ENCODE data around the gene PIH1D1.

The PIH1D1 gene

DNA sequence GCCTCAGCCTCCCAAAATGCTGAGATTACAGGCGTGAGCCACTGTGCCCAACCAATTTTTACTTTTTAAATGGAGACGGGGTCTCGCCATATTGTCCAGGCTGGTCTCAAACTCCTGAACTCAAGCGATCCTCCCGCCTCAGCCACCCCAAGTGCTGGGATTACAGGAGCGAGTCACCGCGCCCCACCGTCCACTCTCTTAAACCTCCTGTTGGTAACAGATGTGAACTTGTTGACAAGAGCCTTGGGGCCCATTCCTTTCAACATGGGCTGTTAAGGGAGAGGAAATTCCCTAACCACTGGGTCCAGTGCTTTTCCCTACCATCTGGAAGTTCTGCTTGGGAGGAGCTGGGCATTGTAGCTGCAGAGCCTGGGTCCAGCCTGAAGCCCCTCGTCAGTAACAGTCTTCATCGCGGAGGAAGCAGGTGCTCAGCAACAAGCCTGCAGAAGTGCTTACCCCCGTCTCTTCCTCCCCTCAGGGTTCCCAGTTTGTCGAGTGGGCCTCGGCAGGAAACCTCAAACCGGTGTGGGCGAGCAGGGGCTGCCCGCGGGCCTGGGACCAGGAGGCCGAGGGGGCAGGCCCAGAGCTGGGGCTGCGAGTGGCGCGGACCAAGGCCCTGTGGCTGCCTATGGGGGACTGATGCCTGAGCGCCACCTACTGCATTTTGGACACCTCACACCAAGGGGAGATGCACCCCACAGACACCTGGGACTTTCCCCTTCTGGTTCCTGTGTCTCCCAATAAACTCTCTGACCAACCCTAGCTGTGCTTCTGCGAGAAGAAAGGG is 18.4 kb upstream of the PIH1D1 start:
- POLR2A ChIA-PET: interaction anchor here (1.2 to 1.3 kb wide), 3 partner anchors 17 to 26 kb away, joined by 3 to 11 read pairs (median 4); partner anchors contain the start of genes ALDH16A1 and RPS11
- H3K36me3 ChIP-seq (ENCODE audit: control insufficient read depth in 2 of 2, insufficient read depth in 1 of 2, low read length in 2 of 2): peaks cover 6 to 9% of the 10 kb centered on the region in 2 experiments; a peak in 2 of 3 replicates
- CTCF ChIA-PET: interaction anchor here (0.6 to 1.5 kb wide), 7 partner anchors 10 to 94 kb away, joined by 3 to 6 read pairs (median 4); partner anchors contain the start of gene ALDH16A1
- 0 out of 2 replicates have a peak, but pooled peaks cover 5% of the 10 kb centered on the region for H3K4me1 ChIP-seq (ENCODE audit: control insufficient read depth, insufficient read depth, low read length)
- H3K4me3 ChIP-seq (ENCODE audit: low read depth, low read length): no peak overlapping the region
- no peaks in the 10 kb centered on the region for H3K9me3 ChIP-seq (ENCODE audit: control insufficient read depth, insufficient read depth, low read depth, low read length)
- TF ChIP-seq, protein P1, sequence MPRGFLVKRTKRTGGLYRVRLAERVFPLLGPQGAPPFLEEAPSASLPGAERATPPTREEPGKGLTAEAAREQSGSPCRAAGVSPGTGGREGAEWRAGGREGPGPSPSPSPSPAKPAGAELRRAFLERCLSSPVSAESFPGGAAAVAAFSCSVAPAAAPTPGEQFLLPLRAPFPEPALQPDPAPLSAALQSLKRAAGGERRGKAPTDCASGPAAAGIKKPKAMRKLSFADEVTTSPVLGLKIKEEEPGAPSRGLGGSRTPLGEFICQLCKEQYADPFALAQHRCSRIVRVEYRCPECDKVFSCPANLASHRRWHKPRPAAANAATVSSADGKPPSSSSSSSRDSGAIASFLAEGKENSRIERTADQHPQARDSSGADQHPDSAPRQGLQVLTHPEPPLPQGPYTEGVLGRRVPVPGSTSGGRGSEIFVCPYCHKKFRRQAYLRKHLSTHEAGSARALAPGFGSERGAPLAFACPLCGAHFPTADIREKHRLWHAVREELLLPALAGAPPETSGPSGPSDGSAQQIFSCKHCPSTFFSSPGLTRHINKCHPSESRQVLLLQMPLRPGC (tag by site-specific recombination; IDR thresholded peaks at IDR 0.05): no peak
- peak; percentile 86 for TF ChIP-seq ZNF623 (tag by site-specific recombination; IDR thresholded peaks at IDR 0.05)
- no peak for TF ChIP-seq ZNF366 (tag by site-specific recombination; conservative IDR thresholded peaks at IDR 0.05)
- no peak for TF ChIP-seq SETDB1 (IDR thresholded peaks at IDR 0.05; ENCODE audit: insufficient read length, low read length)
- no peak for TF ChIP-seq ZNF423 (tag by site-specific recombination; IDR thresholded peaks at IDR 0.05)
- no peak for TF ChIP-seq ZNF529 (tag by site-specific recombination; IDR thresholded peaks at IDR 0.05; ENCODE audit: insufficient replicate concordance)
- TF ChIP-seq ZSCAN18 (tag by site-specific recombination; IDR thresholded peaks at IDR 0.05): no peak
- TF ChIP-seq ZNF654 (tag by site-specific recombination; IDR thresholded peaks at IDR 0.05; ENCODE audit: low read depth): 0 out of 2 replicates have a peak, but pooled peaks have one; percentile 6
- TF ChIP-seq ZBTB21 (tag by site-specific recombination; IDR thresholded peaks at IDR 0.05): no peak
- TF ChIP-seq ZNF155 (tag by site-specific recombination; IDR thresholded peaks at IDR 0.05): no peak
- no peak for TF ChIP-seq YY1 (tag by site-specific recombination; IDR thresholded peaks at IDR 0.05)
- no peak for TF ChIP-seq ZNF830 (tag by site-specific recombination; IDR thresholded peaks at IDR 0.05; ENCODE audit: low read depth)
- TF ChIP-seq ZNF521 (tag by site-specific recombination; IDR thresholded peaks at IDR 0.05): no peak
- 0 out of 2 replicates have a peak overlapping the region, but pooled peaks have one; percentile 1 for H3K27ac ChIP-seq (ENCODE audit: extremely low read depth, low read depth, low read length)

- no peak overlapping the region for H3K4me3 ChIP-seq (ENCODE audit: low read depth, low read length)
- POLR2A ChIA-PET: interaction anchor here (1.2 to 1.3 kb wide), 2 partner anchors 15 to 27 kb away, joined by 3 to 11 read pairs; partner anchors contain the start of genes ALDH16A1 and RPS11
- TF ChIP-seq SP3 (tag by site-specific recombination; IDR thresholded peaks at IDR 0.05) (peak; percentile 50; the same call in 1 of the 2 replicates), ZNF423 (tag by site-specific recombination; IDR thresholded peaks at IDR 0.05) (no peak), ZFP37 (tag by site-specific recombination; IDR thresholded peaks at IDR 0.05) (no peak), ZNF548 (tag by site-specific recombination; IDR thresholded peaks at IDR 0.05) (no peak), YY2 (tag by site-specific recombination; IDR thresholded peaks at IDR 0.05) (no peak), ZNF600 (tag by site-specific recombination; IDR thresholded peaks at IDR 0.05) (no peak), ZNF2 (tag by site-specific recombination; IDR thresholded peaks at IDR 0.05) (no peak), ZNF362 (tag by site-specific recombination; IDR thresholded peaks at IDR 0.05) (0 out of 2 replicates have a peak, but pooled peaks have one; percentile 46), OSR2 (tag by site-specific recombination; IDR thresholded peaks at IDR 0.05) (peak; percentile 58; the same call in 1 of the 2 replicates), ZNF302 (tag by site-specific recombination; IDR thresholded peaks at IDR 0.05; ENCODE audit: low read depth) (no peak), ZIC2 (tag by site-specific recombination; IDR thresholded peaks at IDR 0.05) (no peak), ZNF529 (tag by site-specific recombination; IDR thresholded peaks at IDR 0.05; ENCODE audit: insufficient replicate concordance) (no peak), ZNF777 (tag by site-specific recombination; IDR thresholded peaks at IDR 0.05; ENCODE audit: borderline replicate concordance) (no peak), HOXA7 (CRISPR knock-in tag; IDR thresholded peaks at IDR 0.05; ENCODE audit: borderline replicate concordance) (no peak)
- TF ChIP-seq, protein P2, sequence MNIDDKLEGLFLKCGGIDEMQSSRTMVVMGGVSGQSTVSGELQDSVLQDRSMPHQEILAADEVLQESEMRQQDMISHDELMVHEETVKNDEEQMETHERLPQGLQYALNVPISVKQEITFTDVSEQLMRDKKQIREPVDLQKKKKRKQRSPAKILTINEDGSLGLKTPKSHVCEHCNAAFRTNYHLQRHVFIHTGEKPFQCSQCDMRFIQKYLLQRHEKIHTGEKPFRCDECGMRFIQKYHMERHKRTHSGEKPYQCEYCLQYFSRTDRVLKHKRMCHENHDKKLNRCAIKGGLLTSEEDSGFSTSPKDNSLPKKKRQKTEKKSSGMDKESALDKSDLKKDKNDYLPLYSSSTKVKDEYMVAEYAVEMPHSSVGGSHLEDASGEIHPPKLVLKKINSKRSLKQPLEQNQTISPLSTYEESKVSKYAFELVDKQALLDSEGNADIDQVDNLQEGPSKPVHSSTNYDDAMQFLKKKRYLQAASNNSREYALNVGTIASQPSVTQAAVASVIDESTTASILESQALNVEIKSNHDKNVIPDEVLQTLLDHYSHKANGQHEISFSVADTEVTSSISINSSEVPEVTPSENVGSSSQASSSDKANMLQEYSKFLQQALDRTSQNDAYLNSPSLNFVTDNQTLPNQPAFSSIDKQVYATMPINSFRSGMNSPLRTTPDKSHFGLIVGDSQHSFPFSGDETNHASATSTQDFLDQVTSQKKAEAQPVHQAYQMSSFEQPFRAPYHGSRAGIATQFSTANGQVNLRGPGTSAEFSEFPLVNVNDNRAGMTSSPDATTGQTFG (tag by site-specific recombination; IDR thresholded peaks at IDR 0.05; ENCODE audit: borderline replicate concordance): no peak
These were observed 17.3 kb upstream of the PIH1D1 start for GRCh38 chr19:49468746-49469447.

More at GRCh38 chr19:49468746-49469447, 17.3 kb upstream of the PIH1D1 start:
- H3K27ac ChIP-seq (ENCODE audit: extremely low read depth, low read depth, low read length): peak overlapping the region; percentile 40; the same call in 1 of the 2 replicates
- no peaks in the 10 kb centered on the region for H3K9me3 ChIP-seq (ENCODE audit: control insufficient read depth, insufficient read depth, low read depth, low read length)
- CTCF ChIA-PET: interaction anchor here (1.2 kb wide), 1 partner anchor 78 kb away, joined by 3 read pairs; no protein-coding TSS in a partner anchor
- peaks cover 6 to 13% of the 10 kb centered on the region in 2 experiments; a peak in 2 of 3 replicates for H3K36me3 ChIP-seq (ENCODE audit: control insufficient read depth in 2 of 2, insufficient read depth in 1 of 2, low read length in 2 of 2)
- H3K4me1 ChIP-seq (ENCODE audit: control insufficient read depth, insufficient read depth, low read length): 0 out of 2 replicates have a peak, but pooled peaks cover 5% of the 10 kb centered on the region
